ENCODE data around the gene ZNF234. TPM values are rescaled to one million over a fixed set of nuclear protein-coding genes. Genes with fewer than 3 reads are reported as not detected.

The ZNF234 gene
- 1.6 to 3.0 TPM (median 2.6 TPM) in 5 replicates for total RNA-seq (2022; extraction: Qiagen RNA extraction; ENCODE audit: low read depth)

GRCh38 chr19:44141191-44142058 is at the start of gene ZNF234:
Gene ZNF234, plus strand, starts transcription at chr19:44141554. Its CDS starts 3,079 bp downstream, at chr19:44144633.

GRCh38 chr19:44093931-44094765 is 47.2 kb upstream of the ZNF234 start, which contains the start of gene ZNF224:
Gene ZNF224, plus strand, starts transcription at chr19:44094361. Its CDS starts 3,513 bp downstream, at chr19:44097874.

GRCh38 chr19:44113138-44113783 is 28.1 kb upstream of the ZNF234 start, which contains the start of gene ZNF225:
Gene ZNF225, plus strand, starts transcription at chr19:44113399. Its CDS starts 2,429 bp downstream, at chr19:44115828.

GRCh38 chr19:44164673-44165512 is 23.5 kb downstream of the ZNF234 start, which contains the start of gene ZNF226:
Gene ZNF226, plus strand, starts transcription at chr19:44165100. Its CDS starts 4,981 bp downstream, at chr19:44170081.

Other genes starting within 250 kb of the ZNF234 start
- gene ZNF45, start 206.3 kb upstream of the ZNF234 start, total RNA-seq (2022; extraction: Qiagen RNA extraction; ENCODE audit: low read depth) = 9.1 to 12.6 TPM (median 10.9 TPM) in 5 replicates
- 0.31 to 1.1 TPM (median 0.65 TPM) in 5 replicates for gene ZNF221, start 190.3 kb upstream of the ZNF234 start, total RNA-seq (2022; extraction: Qiagen RNA extraction; ENCODE audit: low read depth)
- 2.7 to 3.4 TPM (median 3.1 TPM) in 5 replicates for gene ZNF155, start 157.4 kb upstream of the ZNF234 start, total RNA-seq (2022; extraction: Qiagen RNA extraction; ENCODE audit: low read depth)
- gene ZNF230, start 138.6 kb upstream of the ZNF234 start, total RNA-seq (2022; extraction: Qiagen RNA extraction; ENCODE audit: low read depth) = 2.2 to 3.2 TPM (median 2.8 TPM) in 5 replicates
- 3.0 to 4.6 TPM (median 4.2 TPM) in 5 replicates for gene ZNF222, start 116.2 kb upstream of the ZNF234 start, total RNA-seq (2022; extraction: Qiagen RNA extraction; ENCODE audit: low read depth)
- 1.7 to 3.4 TPM (median 2.8 TPM) in 5 replicates for gene ZNF223, start 89.5 kb upstream of the ZNF234 start, total RNA-seq (2022; extraction: Qiagen RNA extraction; ENCODE audit: low read depth)
- gene ZNF284, start 69.4 kb upstream of the ZNF234 start, total RNA-seq (2022; extraction: Qiagen RNA extraction; ENCODE audit: low read depth) = 0.36 to 0.57 TPM (median 0.40 TPM) in 5 replicates
- 9.0 to 11.9 TPM (median 10.6 TPM) in 5 replicates for gene ZNF224, start 47.2 kb upstream of the ZNF234 start, total RNA-seq (2022; extraction: Qiagen RNA extraction; ENCODE audit: low read depth)
- gene ZNF225, start 28.2 kb upstream of the ZNF234 start, total RNA-seq (2022; extraction: Qiagen RNA extraction; ENCODE audit: low read depth) = 2.6 to 5.2 TPM (median 2.9 TPM) in 5 replicates
- 18.9 to 29.1 TPM (median 22.7 TPM) in 5 replicates for gene ZNF226, start 23.5 kb downstream of the ZNF234 start, total RNA-seq (2022; extraction: Qiagen RNA extraction; ENCODE audit: low read depth)
- gene ZNF227, start 71.0 kb downstream of the ZNF234 start, total RNA-seq (2022; extraction: Qiagen RNA extraction; ENCODE audit: low read depth) = 9.3 to 15.1 TPM (median 10.5 TPM) in 5 replicates
- gene ZNF233, start 118.3 kb downstream of the ZNF234 start, total RNA-seq (2022; extraction: Qiagen RNA extraction; ENCODE audit: low read depth) = 0.31 to 1.2 TPM (median 0.95 TPM) in 5 replicates
- gene ZNF235, start 163.5 kb downstream of the ZNF234 start, total RNA-seq (2022; extraction: Qiagen RNA extraction; ENCODE audit: low read depth) = 2.9 to 4.1 TPM (median 3.3 TPM) in 5 replicates
- gene ZNF112, start 215.1 kb downstream of the ZNF234 start, total RNA-seq (2022; extraction: Qiagen RNA extraction; ENCODE audit: low read depth) = 1.3 to 2.2 TPM (median 2.0 TPM) in 5 replicates

Measured in A549 treated with ZK216348 at 1 μM for 4 hours (cell line).